Measurements from ENCODE around the gene CUL3.
"Not testable (repeated sequence)": the region's sequence is repeated elsewhere in the genome, so short reads cannot be mapped to it uniquely, and the experiment has no call there.

Gene CUL3

GRCh38 chr2:224538561-224539138, 46.5 kb downstream of the CUL3 start:
- TF ChIP-seq CTCF (IDR thresholded peaks at IDR 0.05; ENCODE audit: insufficient read depth, missing control alignments): no peak
- FAIRE-seq: no peak
- no peak for DNase-seq (ENCODE audit: insufficient read length, low spot score)

GRCh38 chr2:224532931-224533330, 52.2 kb downstream of the CUL3 start:
- DNase-seq (ENCODE audit: insufficient read length, low spot score) (no peak), FAIRE-seq (no peak)
- no peak for TF ChIP-seq CTCF (IDR thresholded peaks at IDR 0.05; ENCODE audit: insufficient read depth, missing control alignments)

DNA sequence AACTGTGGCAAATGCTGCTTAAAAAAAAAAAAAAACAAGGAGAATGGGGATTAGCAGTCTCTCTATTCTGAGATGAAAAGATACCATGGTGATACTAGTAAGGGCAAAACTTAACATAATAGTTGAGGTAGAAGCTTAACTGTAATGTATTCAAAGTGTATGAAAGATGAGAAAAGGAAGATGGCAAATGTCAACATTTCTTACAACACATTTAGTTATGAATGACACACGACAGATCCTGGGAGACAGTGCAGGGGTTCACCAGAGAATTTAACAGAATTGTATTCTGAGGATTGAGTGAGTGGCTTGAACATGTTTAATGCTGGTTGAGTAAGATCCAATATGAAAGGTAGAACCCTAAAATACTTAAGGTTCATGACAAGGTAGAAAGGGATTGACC, 52.7 kb downstream of the CUL3 start:
- DNase-seq (ENCODE audit: insufficient read length, low spot score) (no peak), FAIRE-seq (no peak)
- TF ChIP-seq CTCF (IDR thresholded peaks at IDR 0.05; ENCODE audit: insufficient read depth, missing control alignments): no peak

DNA sequence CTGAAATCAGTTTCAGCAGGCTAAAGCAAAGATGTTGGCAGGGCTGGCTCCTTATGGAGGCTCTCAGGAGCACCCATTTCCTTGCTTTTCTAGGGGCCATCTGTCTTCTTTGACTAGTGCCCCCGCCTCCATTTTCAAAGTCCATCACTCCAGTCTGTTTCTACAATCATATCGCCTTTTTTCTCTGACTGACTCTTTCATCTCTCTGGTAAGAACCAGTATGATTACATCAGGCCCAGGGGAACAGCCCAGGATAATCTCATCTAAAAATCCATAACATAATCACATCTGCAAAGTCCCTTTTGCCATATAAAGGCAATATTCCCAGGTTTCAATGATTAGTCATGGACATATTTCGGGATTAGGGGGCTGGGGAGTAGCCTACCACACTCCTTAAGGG, 57.0 kb downstream of the CUL3 start:
- TF ChIP-seq CTCF (IDR thresholded peaks at IDR 0.05; ENCODE audit: insufficient read depth, missing control alignments): no peak
- FAIRE-seq: peak; percentile 58

GRCh38 chr2:224525774-224526173, 59.4 kb downstream of the CUL3 start:
- no peak for TF ChIP-seq CTCF (IDR thresholded peaks at IDR 0.05; ENCODE audit: insufficient read depth, missing control alignments)
- DNase-seq (ENCODE audit: insufficient read length, low spot score) (no peak), FAIRE-seq (no peak)

More for the DNA sequence above, 57.0 kb downstream of the CUL3 start:
- no peak for DNase-seq (ENCODE audit: insufficient read length, low spot score)

- no peak for FAIRE-seq
- DNase-seq (ENCODE audit: insufficient read length, low spot score): no peak
- no peak for TF ChIP-seq CTCF (IDR thresholded peaks at IDR 0.05; ENCODE audit: insufficient read depth, missing control alignments)
Measured at GRCh38 chr2:224524657-224525056, 60.5 kb downstream of the CUL3 start.

DNA sequence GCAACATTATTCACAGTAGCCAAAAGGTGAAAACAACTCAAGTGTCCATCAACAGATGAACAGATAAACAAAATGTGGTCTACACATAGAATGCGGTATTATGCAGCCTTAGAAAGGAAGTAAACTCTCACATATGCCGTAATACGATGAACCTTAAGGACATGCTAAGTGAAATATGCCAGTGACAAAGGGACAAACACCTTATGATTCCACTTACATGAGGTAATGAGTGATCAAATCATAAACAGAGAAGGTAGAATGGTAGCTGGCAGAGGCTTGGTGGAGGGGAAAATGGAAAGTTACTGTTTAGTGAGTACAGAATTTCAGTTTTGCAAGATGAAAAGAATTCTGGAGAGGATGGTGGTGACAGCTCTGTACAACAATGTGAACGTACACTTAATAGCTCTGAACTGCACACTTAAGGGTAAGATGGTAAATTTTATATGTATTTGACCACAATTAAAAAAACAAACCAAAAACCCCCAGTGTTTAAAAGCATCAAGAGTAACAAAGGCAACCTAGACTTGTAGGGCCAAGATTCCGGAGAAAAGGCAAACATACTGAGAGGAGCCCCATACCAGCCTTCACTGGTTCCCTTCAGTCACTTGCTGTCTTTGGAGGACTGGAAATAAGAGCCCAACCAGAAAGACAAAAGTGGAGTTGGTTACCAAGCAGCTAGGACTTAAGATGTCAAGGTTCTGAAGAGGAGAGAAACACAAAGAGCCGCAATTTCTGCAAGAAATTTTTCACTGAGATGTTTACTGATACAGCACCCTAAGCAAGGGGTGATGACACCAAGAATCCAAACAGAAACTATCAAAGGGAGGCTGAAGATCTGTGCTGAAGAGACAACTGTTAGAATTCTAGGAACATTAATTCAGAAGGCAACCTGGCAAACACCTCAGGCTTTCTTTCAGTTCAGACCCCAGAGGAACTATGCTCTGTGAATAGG, 61.3 kb downstream of the CUL3 start:
- DNase-seq (ENCODE audit: insufficient read length, low spot score) (no peak), FAIRE-seq (no peak)
- TF ChIP-seq CTCF (IDR thresholded peaks at IDR 0.05; ENCODE audit: insufficient read depth, missing control alignments): no peak

- not testable (repeated sequence) for FAIRE-seq; DNase-seq (ENCODE audit: insufficient read length, low spot score)
Measured at GRCh38 chr2:224522483-224522882, 62.7 kb downstream of the CUL3 start.
